Measurements from ENCODE around the gene MEIOSIN.

The MEIOSIN gene

GRCh38 chr19:45767410-45767880 lies 34.2 kb downstream of the MEIOSIN start:
- peak; percentile 72 for DNase-seq (ENCODE audit: extremely low read depth, low read depth)
- no peak for TF ChIP-seq CTCF (IDR thresholded peaks at IDR 0.05; ENCODE audit: low read depth, low read length)

DNA sequence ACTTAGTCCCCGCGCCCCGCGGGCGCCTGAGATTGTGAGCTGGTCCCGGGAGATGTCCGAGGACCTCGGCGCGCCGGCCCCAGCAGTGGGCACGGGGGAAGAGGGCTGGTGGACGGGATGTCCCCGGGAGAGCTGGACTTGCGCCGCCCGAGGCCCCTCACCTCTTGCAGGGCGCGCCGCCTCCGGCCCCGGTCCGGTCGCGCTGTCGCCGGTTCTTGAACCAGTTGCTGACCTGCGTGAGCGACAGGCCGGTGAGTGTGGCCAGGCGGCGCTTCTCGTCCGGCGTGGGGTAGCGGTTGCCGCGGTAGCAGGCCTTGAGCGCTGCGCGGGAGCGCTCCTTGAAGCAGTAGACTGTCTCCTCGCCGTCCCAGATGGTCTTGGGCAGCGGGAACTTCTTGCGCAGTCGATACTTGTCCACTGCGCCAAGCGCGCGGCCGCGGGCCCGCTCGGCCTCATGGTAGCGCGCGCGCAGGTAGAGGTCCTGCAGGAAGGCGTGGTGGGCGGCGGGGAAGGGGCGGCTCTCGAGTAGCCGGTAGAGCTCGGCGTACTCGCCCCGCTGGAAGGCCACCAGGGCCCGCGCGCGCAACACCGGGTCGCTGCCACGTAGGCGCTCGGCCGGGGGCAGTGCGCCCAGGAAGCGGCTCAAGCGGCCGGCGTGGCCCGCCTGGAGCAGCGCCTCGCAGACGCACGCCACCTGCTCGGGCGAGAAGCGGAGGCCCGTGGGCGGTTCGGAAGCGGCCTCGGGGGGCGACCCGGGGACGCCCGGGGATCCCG lies 34.8 kb downstream of the MEIOSIN start:
- TF ChIP-seq CTCF (IDR thresholded peaks at IDR 0.05; ENCODE audit: low read depth, low read length): no peak
- no peak for DNase-seq (ENCODE audit: extremely low read depth, low read depth)

DNA sequence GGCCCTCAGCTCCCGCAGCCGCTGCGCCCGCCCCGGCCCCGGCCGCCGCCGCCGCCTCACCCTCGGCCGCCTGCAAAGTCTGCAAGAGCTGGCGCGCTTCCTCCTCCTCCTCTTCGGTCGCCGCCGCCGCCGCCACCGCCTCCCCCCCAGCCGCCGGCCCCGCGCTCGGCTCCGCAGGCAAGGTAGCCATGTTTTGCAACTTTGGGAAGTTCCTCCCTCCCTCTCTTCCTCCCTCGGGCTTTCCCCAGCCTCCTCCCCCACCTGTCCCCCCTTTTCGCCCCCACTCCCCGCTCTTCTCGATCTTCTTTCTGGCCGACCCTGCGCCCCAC lies 35.4 kb downstream of the MEIOSIN start:
- TF ChIP-seq CTCF (IDR thresholded peaks at IDR 0.05; ENCODE audit: low read depth, low read length): no peak
- no peak for DNase-seq (ENCODE audit: extremely low read depth, low read depth)

DNA sequence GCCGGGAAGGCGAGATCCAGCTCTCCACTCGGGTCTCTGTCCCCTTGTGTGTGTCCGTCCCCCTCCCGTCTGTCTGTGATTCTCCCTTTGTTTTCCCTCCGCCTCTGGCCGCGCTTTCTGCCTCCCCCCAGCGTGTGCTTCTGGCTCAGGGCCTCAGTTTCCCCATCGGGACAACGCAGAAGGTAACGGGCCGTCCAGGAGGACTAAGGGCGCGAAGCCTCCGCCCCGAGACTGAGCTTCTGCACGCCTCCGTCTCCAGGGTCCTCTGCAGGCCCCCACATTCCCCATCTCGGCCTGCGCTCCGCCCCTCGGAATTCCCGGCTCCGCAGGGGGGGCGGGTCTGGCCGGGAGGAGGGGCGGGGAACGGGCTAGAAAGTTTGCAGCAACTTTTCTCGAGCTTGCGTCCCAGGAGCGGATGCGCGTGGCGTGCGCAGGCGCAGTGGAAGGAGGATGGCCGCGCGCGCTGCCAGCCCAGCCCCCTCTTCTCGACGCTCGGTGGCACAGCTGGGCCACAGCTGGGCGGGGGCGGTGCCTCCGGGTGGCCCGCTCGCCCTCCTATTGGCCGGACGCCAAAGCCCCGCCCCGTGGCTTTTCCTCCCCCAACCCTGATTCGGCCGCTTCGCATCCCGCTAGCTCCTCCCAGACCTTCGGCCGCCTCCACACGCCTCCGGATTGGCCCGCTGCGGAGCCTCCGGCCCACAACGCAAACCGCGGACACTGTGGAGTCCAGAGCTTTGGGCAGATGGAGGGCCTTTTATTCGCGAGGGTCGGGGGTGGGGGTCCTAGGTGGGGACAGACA lies 35.9 kb downstream of the MEIOSIN start, which contains the start of gene SIX5:
TSS of gene SIX5 (minus strand) at position 269 of the 799 bp plus-strand sequence. CDS start 408 bp downstream, outside the sequence.
- peak; percentile 98 for DNase-seq (ENCODE audit: extremely low read depth, low read depth)
- TF ChIP-seq CTCF (IDR thresholded peaks at IDR 0.05; ENCODE audit: low read depth, low read length): no peak

GRCh38 chr19:45769821-45770191 lies 36.6 kb downstream of the MEIOSIN start:
- no peak for DNase-seq (ENCODE audit: extremely low read depth, low read depth)
- no peak for TF ChIP-seq CTCF (IDR thresholded peaks at IDR 0.05; ENCODE audit: low read depth, low read length)

DNA sequence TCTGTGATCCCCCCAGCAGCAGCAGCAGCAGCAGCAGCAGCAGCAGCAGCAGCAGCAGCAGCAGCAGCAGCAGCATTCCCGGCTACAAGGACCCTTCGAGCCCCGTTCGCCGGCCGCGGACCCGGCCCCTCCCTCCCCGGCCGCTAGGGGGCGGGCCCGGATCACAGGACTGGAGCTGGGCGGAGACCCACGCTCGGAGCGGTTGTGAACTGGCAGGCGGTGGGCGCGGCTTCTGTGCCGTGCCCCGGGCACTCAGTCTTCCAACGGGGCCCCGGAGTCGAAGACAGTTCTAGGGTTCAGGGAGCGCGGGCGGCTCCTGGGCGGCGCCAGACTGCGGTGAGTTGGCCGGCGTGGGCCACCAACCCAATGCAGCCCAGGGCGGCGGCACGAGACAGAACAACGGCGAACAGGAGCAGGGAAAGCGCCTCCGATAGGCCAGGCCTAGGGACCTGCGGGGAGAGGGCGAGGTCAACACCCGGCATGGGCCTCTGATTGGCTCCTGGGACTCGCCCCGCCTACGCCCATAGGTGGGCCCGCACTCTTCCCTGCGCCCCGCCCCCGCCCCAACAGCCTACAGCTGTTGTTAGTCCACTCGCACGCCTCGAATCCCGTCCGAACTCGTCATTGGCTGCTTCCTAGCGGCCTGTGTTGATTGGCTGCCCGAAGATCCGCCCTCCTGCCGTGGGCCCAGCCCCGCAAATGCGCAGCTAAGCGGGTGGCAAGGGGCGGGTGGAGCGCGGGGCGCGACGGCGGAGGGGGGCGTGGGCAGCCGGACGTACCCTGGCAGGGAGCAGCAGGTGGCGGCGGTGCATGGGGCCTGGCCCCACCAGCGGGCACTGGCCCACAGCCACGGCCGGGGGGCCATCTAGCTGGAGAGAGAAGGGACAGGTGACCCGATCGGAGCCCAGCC lies 37.2 kb downstream of the MEIOSIN start:
- DNase-seq (ENCODE audit: extremely low read depth, low read depth): peak; percentile 95
- TF ChIP-seq CTCF (IDR thresholded peaks at IDR 0.05; ENCODE audit: low read depth, low read length): peak; percentile 76
